K562 (cell line): Measurements from ENCODE around the gene SNX3. TPM values are rescaled to one million over a fixed set of nuclear protein-coding genes. Genes with fewer than 3 reads are reported as not detected.

ENCODE experiments used
- ATAC-seq: fragments of 200-7000 bp; cut with Tn5 transposase; 3 replicates; pipeline ENCODE4 v1.9.1; 2020; ENCODE audit warnings: moderate library complexity
- BruUV-seq: library from RNA; stranded (reverse); fragments of 400-500 nt; replicated peaks from 2 replicates; lab custom pipeline; 2021; lab: Mats Ljungman, UMichigan
- CTCF ChIA-PET: fragments of 300-600 bp; formaldehyde crosslinking; extraction: SDS; loops from one replicate; lab custom pipeline; 2021; ENCODE audit warnings: low intra/inter-chr PET ratio; lab: Yijun Ruan, JAX
- POLR2A ChIA-PET: fragments of 300-600, 350-650 bp; sonication (Branson Sonifier 250); formaldehyde crosslinking; extraction: SDS; loops from one replicate; lab custom pipeline; 2021; ENCODE audit warnings: antibody characterized with exemption, inconsistent platforms; lab: Yijun Ruan, JAX
- DNase-seq, 4 experiments: peaks; one replicate each; pipeline versions ENCODE4 v3.0.0 to v3.0.0-alpha.2; 2011 to 2018; ENCODE audit warnings: low spot score in 3 of 4, mixed read lengths in 3 of 4; ENCODE audit errors: extremely low read depth in 1 of 4
- FAIRE-seq: peaks from 2 replicates; lab custom pipeline; 2011; peaks lifted over from hg19 to GRCh38; lab: Jason Lieb, UNC
- H2AFZ ChIP-seq: 2 replicates; pipeline ENCODE4 v1.6.0; 2011; ENCODE audit warnings: low read depth, low read length, control low read depth, inconsistent platforms
- H3K27ac ChIP-seq: fragments of 200-600 bp; 3 replicates; pipeline ENCODE4 v1.8.0; 2011; ENCODE audit warnings: low read depth, mild to moderate bottlenecking, control low read depth, inconsistent platforms, low read length, moderate library complexity, mixed read lengths; ENCODE audit errors: extremely low read depth
- H3K27me3 ChIP-seq, 2 experiments: fragments of 300-600 bp in 1 of 2; 2 replicates in 1 of 2; 3 replicates in 1 of 2; pipeline versions ENCODE4 v1.6.0 to v1.8.0; 2011; ENCODE audit warnings: inconsistent platforms in 2 of 2, low read length in 2 of 2, mild to moderate bottlenecking in 1 of 2, mixed read lengths in 1 of 2, moderate library complexity in 1 of 2; ENCODE audit not compliant: control insufficient read depth in 2 of 2, insufficient read depth in 2 of 2
- H3K36me3 ChIP-seq: fragments of 300-600 bp; 3 replicates; pipeline ENCODE4 v1.8.0; 2011; ENCODE audit warnings: mild to moderate bottlenecking, low read length, inconsistent platforms; ENCODE audit not compliant: control insufficient read depth, insufficient read depth
- H3K4me1 ChIP-seq, 2 experiments: fragments of 200-600 bp in 1 of 2; replicated peaks in 1 of 2; 2 replicates in 1 of 2; 3 replicates in 1 of 2; pipeline versions ENCODE4 v1.5.1 to v1.8.0; 2011; ENCODE audit warnings: inconsistent platforms in 2 of 2, low read length in 2 of 2, mild to moderate bottlenecking in 1 of 2, mixed read lengths in 1 of 2, moderate library complexity in 1 of 2; ENCODE audit not compliant: control insufficient read depth in 2 of 2, insufficient read depth in 2 of 2
- H3K4me2 ChIP-seq: 2 replicates; pipeline ENCODE4 v1.6.1; 2011; ENCODE audit warnings: low read length, control low read depth, inconsistent platforms, mixed read lengths; ENCODE audit not compliant: insufficient read depth
- H3K4me3 ChIP-seq: fragments of 200-600 bp; sonication (generic), shearing (Covaris generic); 2 replicates; pipeline ENCODE4 v1.5.1; 2016; ENCODE audit warnings: control low read depth, inconsistent platforms
- H3K79me2 ChIP-seq: fragments of 200-600 bp; 3 replicates; pipeline ENCODE4 v1.8.0; 2011; ENCODE audit warnings: low read length, inconsistent platforms; ENCODE audit not compliant: control insufficient read depth, insufficient read depth
- H3K9ac ChIP-seq, 2 experiments: 2 replicates each; pipeline versions ENCODE4 v1.6.0 to v1.6.1; 2011; ENCODE audit warnings: low read depth in 2 of 2, low read length in 2 of 2, control low read depth in 1 of 2, inconsistent platforms in 1 of 2, mild to moderate bottlenecking in 1 of 2, mixed read lengths in 1 of 2; ENCODE audit not compliant: insufficient read depth in 1 of 2
- H3K9me1 ChIP-seq: one replicate; pipeline ENCODE4 v1.6.0; 2011; ENCODE audit warnings: inconsistent platforms, mild to moderate bottlenecking, low read length, moderate library complexity; ENCODE audit not compliant: control insufficient read depth, insufficient read depth
- H3K9me3 ChIP-seq: replicated peaks from 2 replicates; pipeline ENCODE4 v1.5.1; 2011; ENCODE audit warnings: low read depth, low read length, inconsistent platforms; ENCODE audit not compliant: control insufficient read depth, insufficient read depth
- H4K20me1 ChIP-seq: replicated peaks from 2 replicates; pipeline ENCODE4 v1.6.1; 2011; ENCODE audit warnings: low read length, inconsistent platforms, mixed read lengths; ENCODE audit not compliant: control insufficient read depth, insufficient read depth
- NR4A1 ChIP-seq, 2 experiments: fragments of 250-450 bp in 1 of 2; fragments of 450-650 bp in 1 of 2; sonication (Bioruptor Pico) in 1 of 2; IDR thresholded peaks; 2 replicates each; pipeline versions ENCODE4 v1.4.0 to v1.6.1; 2016 to 2020; ENCODE audit warnings: mild to moderate bottlenecking in 2 of 2, missing compliant biosample characterization in 1 of 2, missing genetic modification characterization in 1 of 2, moderate library complexity in 1 of 2
- SAP30 ChIP-seq: fragments of 200-600 bp; sonication (generic); IDR thresholded peaks from 2 replicates; pipeline ENCODE4 v1.6.1; 2012; ENCODE audit warnings: borderline replicate concordance, low read depth, mild to moderate bottlenecking, moderate library complexity, low read length, control low read depth, inconsistent platforms; ENCODE audit not compliant: insufficient read depth, poor library complexity, severe bottlenecking
- SMARCE1 ChIP-seq: fragments of 450-650 bp; IDR thresholded peaks from 2 replicates; pipeline ENCODE4 v1.7.1; 2016; ENCODE audit warnings: mild to moderate bottlenecking
- ZNF140 ChIP-seq: fragments of 250-450 bp; sonication (Bioruptor Pico); IDR thresholded peaks from 2 replicates; pipeline ENCODE4 v1.8.0; 2021; ENCODE audit warnings: moderate library complexity, mild to moderate bottlenecking, inconsistent platforms
- WGBS: fragments of 100-300 bp; shearing (Covaris generic); methylation state at CpG from one replicate; pipeline ENCODE4 v1.1.6; 2016; ENCODE audit warnings: low coverage, mixed read lengths; ENCODE audit not compliant: insufficient coverage; ENCODE audit errors: missing lambda C conversion rate; 5-methylcytosine and 5-hydroxymethylcytosine counted together
- in situ Hi-C: fragments of 300-500 bp; cut with MboI; formaldehyde crosslinking; loops from 4 replicates; pipeline ENCODE4 v1.15.0; 2018; ENCODE audit warnings: inconsistent platforms, mixed read lengths
- intact Hi-C: fragments of 100-400 bp; cut with micrococcal nuclease; formaldehyde crosslinking; loops from 2 replicates; pipeline ENCODE4 v1.14.2; 2022
- polyA plus RNA-seq, 8 experiments: library from polyadenylated mRNA; depleted of rRNA in 4 of 8; stranded (reverse) in 5 of 8; unstranded in 3 of 8; fragments of >200 nt; fragmentation: Nextera tagmentation in 2 of 8; fragmentation: Illumina TruSeq in 1 of 8; extraction: Ambion mirVana in 2 of 8; extraction: Trizol in 1 of 8; gene quantifications; 2 replicates each; pipeline versions ENCODE4 v1.2.1 to v1.2.3, GENCODE V29; 2011 to 2014; ENCODE audit warnings: inconsistent platforms in 1 of 8, missing spikeins in 1 of 8
- total RNA-seq, 7 experiments: library from RNA; depleted of rRNA in 6 of 7; stranded (reverse); fragments of >200 nt in 6 of 7; fragmentation: Illumina TruSeq in 2 of 7; extraction: Trizol in 2 of 7; gene quantifications; 2 replicates each; pipeline versions ENCODE4 v1.2.1 to v1.2.3, GENCODE V29; 2011 to 2021; ENCODE audit warnings: low replicate concordance in 1 of 7
- TF ChIP-seq, protein P1 (sequence below): fragments of 450-650 bp; IDR thresholded peaks from 2 replicates; pipeline ENCODE4 v1.6.1; 2016; ENCODE audit warnings: antibody characterized with exemption
- TF ChIP-seq, protein P2 (sequence below): fragments of 250-450 bp; sonication (Bioruptor Pico); IDR thresholded peaks from 2 replicates; pipeline ENCODE4 v1.5.0; 2020; ENCODE audit warnings: mild to moderate bottlenecking
- TF ChIP-seq, protein P3 (sequence below), 2 experiments: fragments of 450-650 bp in 1 of 2; sonication (generic) in 1 of 2; formaldehyde crosslinking in 1 of 2; IDR thresholded peaks; 2 replicates each; pipeline versions ENCODE4 v1.7.1 to v1.9.0; 2016 to 2022; ENCODE audit warnings: inconsistent platforms in 1 of 2, mild to moderate bottlenecking in 1 of 2, missing genetic modification reagents in 1 of 2

The SNX3 gene
- total and polyA plus RNA-seq, 9 of the 15 experiments (the other 6 are each of a cell fraction or from before 2014, with no cell fraction given): 48.9 to 410 (median 159) TPM

DNA sequence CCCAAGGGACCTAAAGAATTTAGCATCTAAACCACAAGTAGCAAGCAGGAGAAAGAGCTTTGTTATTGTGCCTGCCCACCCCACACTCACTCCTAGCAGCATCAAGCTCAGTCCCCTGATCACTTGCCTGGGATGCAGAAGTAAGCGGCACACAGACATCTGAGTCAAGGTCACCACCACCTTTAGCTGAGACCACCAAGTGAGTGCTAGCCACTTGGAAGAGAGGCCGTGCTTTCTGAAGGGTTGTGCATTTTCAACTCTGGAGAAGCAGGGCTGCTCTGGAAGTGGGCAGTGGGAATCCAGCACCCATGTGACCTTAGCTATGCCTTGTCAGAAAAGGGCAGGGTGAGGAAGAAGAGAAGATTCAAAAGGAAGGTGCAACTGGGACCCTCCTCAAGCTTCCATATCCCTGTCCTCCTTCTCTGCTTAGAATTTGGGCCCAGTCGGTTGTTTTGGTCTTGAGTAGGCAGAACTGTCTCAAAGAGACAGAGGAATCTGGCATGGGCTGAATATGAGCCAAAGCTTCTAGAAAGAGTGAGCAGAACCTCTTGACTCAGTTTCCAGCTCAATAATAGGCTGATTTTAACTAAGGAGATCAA, 88.8 kb downstream of the SNX3 start:
- H4K20me1 ChIP-seq: no peaks in the 10 kb centered on the region
- no peak overlapping the region for H3K9ac ChIP-seq
- H3K27ac ChIP-seq: no peak overlapping the region
- ChIA-PET CTCF (no interaction called here), POLR2A (no interaction called here)
- peaks cover 46 to 86% of the 10 kb centered on the region in 2 experiments for H3K27me3 ChIP-seq
- DNase-seq (no peak), ATAC-seq (no peak), FAIRE-seq (no peak)
- H3K9me1 ChIP-seq: no peaks in the 10 kb centered on the region
- no peak overlapping the region for H2AFZ ChIP-seq
- in situ Hi-C loops (no loop called here), intact Hi-C loops (no loop called here)
- H3K79me2 ChIP-seq: no peaks in the 10 kb centered on the region
- no peak overlapping the region for H3K4me2 ChIP-seq
- H3K36me3 ChIP-seq: no peaks in the 10 kb centered on the region
- H3K4me1 ChIP-seq: peaks cover 0 to 48% of the 10 kb centered on the region in 2 experiments; a peak in 3 of 5 replicates
- no peaks in the 10 kb centered on the region for H3K9me3 ChIP-seq
- WGBS: 11% methylated on average over 3 of the region's 3 CpGs
- BruUV-seq: no TSS peak
- no peak overlapping the region for H3K4me3 ChIP-seq
- no peak for TF ChIP-seq NR4A1 (CRISPR knock-in tag; IDR thresholded peaks at IDR 0.05)
- no peak for TF ChIP-seq NR4A1 (tag; IDR thresholded peaks at IDR 0.05)
- TF ChIP-seq SMARCE1: no peak
- TF ChIP-seq, protein P1, sequence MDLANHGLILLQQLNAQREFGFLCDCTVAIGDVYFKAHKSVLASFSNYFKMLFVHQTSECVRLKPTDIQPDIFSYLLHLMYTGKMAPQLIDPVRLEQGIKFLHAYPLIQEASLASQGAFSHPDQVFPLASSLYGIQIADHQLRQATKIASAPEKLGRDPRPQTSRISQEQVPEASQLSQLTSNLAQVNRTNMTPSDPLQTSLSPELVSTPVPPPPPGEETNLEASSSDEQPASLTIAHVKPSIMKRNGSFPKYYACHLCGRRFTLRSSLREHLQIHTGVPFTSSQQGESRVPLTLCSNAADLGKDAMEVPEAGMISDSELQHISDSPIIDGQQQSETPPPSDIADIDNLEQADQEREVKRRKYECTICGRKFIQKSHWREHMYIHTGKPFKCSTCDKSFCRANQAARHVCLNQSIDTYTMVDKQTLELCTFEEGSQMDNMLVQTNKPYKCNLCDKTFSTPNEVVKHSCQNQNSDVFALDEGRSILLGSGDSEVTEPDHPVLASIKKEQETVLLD: no peak
- TF ChIP-seq, protein P2, sequence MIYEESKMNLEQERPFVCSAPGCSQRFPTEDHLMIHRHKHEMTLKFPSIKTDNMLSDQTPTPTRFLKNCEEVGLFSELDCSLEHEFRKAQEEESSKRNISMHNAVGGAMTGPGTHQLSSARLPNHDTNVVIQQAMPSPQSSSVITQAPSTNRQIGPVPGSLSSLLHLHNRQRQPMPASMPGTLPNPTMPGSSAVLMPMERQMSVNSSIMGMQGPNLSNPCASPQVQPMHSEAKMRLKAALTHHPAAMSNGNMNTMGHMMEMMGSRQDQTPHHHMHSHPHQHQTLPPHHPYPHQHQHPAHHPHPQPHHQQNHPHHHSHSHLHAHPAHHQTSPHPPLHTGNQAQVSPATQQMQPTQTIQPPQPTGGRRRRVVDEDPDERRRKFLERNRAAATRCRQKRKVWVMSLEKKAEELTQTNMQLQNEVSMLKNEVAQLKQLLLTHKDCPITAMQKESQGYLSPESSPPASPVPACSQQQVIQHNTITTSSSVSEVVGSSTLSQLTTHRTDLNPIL (CRISPR knock-in tag): no peak
- no peak for TF ChIP-seq SAP30
- TF ChIP-seq, protein P3, sequence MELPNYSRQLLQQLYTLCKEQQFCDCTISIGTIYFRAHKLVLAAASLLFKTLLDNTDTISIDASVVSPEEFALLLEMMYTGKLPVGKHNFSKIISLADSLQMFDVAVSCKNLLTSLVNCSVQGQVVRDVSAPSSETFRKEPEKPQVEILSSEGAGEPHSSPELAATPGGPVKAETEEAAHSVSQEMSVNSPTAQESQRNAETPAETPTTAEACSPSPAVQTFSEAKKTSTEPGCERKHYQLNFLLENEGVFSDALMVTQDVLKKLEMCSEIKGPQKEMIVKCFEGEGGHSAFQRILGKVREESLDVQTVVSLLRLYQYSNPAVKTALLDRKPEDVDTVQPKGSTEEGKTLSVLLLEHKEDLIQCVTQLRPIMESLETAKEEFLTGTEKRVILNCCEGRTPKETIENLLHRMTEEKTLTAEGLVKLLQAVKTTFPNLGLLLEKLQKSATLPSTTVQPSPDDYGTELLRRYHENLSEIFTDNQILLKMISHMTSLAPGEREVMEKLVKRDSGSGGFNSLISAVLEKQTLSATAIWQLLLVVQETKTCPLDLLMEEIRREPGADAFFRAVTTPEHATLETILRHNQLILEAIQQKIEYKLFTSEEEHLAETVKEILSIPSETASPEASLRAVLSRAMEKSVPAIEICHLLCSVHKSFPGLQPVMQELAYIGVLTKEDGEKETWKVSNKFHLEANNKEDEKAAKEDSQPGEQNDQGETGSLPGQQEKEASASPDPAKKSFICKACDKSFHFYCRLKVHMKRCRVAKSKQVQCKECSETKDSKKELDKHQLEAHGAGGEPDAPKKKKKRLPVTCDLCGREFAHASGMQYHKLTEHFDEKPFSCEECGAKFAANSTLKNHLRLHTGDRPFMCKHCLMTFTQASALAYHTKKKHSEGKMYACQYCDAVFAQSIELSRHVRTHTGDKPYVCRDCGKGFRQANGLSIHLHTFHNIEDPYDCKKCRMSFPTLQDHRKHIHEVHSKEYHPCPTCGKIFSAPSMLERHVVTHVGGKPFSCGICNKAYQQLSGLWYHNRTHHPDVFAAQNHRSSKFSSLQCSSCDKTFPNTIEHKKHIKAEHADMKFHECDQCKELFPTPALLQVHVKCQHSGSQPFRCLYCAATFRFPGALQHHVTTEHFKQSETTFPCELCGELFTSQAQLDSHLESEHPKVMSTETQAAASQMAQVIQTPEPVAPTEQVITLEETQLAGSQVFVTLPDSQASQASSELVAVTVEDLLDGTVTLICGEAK (IDR thresholded peaks at IDR 0.05): no peak
- TF ChIP-seq, protein P3 (CRISPR knock-in tag; IDR thresholded peaks at IDR 0.05): no peak
- TF ChIP-seq ZNF140: no peak
